ENCODE data around the gene MED27.
"Not testable (repeated sequence)": the region's sequence is repeated elsewhere in the genome, so short reads cannot be mapped to it uniquely, and the experiment has no call there.

MED27 gene

DNA sequence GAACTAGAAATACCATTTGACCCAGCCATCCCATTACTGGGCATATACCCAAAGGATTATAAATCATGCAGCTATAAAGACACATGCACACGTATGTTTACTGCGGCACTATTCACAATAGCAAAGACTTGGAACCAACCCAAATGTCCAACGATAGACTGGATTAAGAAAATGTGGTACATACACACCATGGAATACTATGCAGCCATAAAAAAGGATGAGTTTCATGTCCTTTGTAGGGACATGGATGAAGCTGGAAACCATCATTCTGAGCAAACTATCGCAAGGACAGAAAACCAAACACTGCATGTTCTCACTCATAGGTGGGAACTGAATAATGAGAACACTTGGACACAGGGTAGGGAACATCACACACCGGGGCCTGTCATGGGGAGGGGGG, 158.0 kb downstream of the MED27 start:
- not testable (repeated sequence) for DNase-seq (ENCODE audit: low read depth)

DNA sequence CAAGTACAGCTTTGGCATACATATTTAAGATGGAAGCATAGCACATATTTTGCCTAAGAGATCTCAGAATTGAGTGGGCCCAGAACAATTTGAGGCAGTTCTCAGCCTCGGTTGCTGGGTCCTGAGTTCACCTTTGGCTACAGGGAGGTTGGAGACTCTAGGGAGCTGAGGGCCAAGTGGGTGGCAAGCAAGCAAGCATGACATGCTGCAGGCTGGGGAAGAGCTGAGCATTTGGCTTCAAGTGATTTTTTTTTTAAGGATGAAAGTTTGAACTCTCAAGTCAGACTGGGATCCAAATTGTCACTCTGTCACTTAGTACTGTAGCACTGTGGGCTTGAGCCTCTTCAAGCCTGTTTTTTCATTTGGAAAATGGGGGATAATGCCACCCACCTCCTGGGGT, 160.5 kb downstream of the MED27 start:
- no peak for DNase-seq (ENCODE audit: low read depth)

DNA sequence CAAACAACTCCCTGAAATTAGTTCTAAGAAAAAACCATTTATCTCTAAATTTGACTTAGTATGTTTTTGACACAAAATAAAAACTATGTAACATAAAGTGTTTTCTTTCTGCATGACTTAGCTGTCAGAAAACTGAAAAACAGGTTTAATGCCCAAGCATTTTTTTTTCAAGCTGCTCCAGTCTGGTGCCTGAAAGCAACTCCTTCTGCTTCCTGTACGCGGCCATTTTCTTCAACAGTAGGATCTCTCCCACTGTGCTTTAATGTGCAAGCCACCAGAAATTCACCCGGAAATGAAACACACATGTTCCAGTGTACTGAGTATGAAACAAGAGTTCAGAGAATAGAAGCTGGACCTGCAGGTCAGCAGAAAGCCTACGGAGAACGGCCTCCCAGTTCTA, 161.2 kb downstream of the MED27 start:
- DNase-seq (ENCODE audit: low read depth), result no peak

DNA sequence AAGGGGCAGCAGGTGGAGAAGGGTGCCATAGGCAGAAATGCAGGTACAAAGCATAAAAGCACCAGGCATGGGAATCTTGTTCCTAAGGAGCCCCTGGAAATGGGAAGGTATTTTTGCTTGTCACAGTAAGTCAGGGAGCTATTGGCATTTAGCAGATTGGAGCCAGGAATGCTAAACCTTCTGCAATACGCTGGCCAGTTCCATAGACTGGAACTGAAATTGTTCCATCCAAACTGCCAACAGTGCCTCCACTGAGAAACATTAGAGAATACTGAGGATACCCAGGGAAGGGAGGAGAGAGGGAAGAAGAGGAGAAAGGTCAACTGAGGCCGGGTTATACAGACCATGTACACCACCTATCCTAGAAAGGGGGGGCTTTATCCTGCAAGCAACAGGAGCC, 162.7 kb downstream of the MED27 start:
- DNase-seq (ENCODE audit: low read depth), result no peak

DNA sequence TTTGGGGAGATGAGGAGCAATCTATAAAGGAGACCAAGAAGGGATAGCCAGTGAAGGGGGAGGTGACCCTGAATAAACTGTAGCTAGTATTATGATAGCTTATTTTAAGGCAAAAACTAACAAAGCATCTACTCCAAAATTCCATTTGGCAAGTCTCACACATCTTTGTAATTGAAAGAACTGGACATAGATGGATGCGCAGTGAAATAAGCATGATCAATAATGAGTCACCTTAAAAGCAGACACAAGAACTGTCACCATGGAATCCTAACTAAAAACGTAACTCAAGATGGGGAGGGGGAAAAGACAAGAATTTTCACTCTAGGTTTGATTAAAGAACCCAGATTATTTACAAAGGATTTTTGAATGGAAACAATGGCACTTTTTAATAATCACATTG, 164.5 kb downstream of the MED27 start:
- peak; percentile 15 for DNase-seq (ENCODE audit: low read depth)

DNA sequence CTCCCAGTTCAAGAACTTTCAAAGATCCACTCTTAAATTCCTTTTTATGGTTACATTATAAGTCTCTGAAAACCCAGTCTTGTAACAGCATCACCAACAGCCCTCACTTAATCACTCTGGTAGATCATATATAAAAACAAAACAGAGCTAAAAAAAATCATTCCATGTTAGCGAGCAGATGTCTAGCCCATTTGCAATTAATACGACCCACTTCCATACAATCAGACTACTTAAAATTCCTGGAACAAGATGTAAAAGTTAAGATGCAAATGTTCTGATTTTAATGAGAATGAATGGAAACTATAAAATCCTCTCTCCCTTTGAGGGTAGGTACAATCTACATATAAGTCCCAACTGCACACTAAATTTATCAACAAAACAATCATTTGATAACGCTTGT, 167.0 kb downstream of the MED27 start:
- DNase-seq (ENCODE audit: low read depth), result no peak

DNA sequence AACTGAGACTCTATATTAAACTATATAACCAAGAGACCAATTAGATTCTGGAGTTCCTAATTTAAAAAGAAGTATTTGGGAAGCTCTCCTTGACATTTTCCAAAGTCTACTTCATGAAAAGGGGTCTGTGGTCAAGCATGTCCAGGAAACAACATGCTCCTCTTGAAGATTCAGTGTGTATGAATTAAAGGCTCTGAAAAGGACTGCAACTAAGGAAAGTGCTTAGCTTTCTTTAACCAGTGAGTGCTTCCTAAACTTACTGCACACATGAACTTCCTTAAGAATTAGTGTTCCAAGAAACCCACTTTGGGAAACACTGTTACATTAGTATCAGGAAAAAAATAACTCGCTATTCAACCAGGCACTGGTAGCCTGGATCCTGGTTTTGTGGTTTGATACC, 167.6 kb downstream of the MED27 start:
- DNase-seq (ENCODE audit: low read depth), result no peak

DNA sequence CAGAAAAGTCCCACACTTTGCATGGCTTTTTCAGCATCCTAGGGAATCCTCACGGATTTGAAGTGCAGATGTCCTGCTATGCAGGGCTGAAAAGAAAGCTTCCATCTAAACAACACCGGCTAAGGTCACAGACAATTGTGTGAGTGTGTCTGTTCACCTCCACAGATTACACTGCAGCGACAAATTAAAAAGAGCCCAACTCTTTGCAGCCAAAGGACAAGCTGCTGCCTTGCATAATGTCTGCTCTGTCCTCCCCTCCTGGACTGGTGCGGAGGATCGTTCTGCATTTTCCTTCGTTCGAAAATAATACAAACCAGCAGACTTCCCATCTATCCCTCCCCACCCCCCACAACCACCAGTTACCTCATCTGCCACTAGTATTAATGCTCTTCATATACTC, 169.1 kb downstream of the MED27 start:
- no peak for DNase-seq (ENCODE audit: low read depth)

DNA sequence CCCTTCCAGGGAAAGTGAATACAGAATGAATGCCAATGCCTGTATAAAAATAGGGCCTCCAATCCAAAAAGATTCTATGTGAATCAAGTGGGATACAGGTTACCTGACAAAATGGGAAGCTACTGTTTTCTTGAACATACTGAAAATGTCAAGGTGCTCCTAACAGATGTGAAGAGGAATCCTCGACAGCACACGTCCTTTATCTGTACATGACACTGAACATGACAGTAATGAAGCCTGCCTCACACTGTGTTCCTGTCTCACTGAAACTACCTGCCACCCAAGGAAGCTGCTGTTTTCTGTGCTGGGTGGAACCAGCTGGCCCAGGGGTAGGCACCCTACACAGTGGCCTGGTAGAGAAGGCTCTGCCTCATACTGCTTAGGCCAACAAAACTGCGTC, 174.5 kb downstream of the MED27 start:
- no peak for DNase-seq (ENCODE audit: low read depth)

DNA sequence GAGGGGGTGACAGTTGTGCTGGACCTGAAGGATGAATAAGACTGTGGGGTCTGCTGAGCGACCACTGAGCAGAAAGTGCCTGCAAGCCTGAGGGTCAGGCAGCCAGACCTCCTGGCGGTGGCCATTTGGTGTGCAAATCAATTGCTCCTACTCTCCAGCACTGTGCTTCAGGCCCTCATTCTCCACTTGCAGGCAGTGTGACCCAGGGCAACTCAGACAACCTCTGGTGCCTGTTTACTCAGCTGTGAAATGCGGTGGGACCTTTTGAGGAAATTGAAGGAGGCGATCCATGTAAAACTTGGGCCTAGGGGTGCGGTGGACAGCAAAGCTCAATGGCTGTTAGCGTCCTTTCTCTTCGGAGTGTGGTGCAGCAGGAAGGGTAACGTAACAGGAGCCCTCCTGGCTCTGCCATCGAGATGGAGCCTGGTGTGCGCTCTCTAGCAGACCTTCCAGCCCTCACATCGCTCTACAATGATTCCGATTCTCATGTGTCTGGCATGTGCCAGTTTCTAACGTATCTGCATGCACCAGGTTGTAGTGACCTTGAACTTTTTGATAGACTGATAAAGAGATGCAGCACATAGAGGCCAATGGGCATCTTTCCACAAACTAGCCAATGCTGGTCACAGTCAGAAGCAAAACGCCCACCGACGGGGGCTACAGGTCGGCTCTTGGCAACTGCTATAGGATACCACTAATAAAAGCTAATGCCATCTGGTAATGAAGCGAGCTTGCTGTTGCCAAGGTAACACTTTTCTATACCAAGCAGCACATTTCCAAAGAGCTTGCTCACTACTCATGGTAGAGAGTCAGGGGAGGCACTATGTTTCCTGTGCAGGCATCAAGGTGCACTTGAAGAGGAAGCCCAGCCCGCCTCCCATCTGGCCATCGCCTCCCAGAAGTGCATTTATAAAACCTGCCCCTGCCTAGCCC, 180.1 kb downstream of the MED27 start:
- DNase-seq (ENCODE audit: low read depth), result no peak

DNA sequence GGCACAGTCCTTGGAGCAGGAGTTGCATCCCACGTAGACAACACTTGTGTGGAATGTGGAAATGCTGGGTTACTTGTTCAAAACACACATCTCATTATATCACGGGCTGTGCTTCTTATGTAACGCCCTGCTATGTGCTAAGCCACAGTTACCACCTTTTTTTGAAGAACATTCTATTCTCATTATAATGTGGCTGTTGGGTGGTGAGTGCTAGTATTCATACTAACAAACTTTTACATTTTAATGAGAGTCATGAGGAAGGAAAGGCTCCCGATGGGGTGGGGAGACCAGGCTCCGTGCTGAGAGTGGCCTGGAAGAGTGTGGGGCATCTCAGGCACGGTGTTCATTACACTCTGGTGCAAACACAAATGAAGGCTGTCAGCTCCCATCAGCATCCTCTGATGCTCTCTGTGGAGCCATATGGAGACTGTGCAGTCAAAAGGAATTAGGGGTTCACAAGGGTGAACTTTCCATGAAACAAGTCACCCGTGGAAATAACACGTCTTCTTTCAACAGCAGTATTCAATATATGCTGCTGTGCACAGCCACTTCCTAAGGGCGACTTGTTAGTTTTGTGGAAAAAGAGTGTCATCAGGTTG, 186.7 kb downstream of the MED27 start:
- DNase-seq (ENCODE audit: low read depth), result no peak

DNA sequence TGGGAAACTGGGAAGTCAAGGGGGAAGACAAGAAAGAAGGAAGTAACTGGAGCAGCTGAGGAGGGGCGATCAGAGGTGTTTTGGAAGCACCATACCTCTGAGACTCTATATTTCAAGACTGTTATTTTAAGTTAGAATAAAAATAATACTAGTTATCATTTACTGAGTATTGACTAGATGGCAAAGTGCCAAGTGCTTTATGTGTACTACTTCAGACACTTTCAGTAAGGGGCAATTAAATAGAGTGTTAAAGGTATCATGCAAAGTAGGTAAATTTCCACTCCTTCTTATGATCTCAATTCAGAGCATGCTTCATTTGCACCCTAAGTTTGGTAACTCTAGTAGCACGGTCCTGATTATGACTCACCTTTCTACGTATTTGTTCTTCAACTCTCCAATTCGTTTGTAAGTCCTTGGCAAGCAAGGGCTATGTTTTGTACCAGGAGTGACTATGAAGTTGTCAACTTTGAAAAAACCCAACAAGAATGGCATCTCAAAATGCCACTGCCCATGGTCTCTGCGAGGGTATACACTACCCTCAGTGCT, 187.4 kb downstream of the MED27 start:
- DNase-seq (ENCODE audit: low read depth), result no peak

DNA sequence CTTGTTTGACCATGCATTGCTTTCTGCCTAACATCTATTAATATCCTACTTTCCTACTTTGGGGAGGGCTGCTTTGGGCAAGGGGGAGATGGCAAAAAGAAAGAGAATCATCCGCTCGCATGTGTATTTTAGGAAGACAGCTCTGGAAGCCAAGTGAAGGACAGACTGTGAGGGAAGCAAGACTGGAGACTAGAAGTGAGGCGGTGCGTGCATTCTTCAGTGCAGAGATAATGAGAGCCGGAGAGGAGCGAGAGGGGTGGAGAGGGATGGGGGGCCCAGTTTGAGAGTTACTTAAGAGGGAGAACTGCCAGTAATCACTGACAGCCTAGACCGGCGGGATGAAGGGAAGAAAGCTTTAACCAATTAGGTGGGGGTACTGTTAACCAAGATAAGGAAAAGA, 188.1 kb downstream of the MED27 start:
- DNase-seq (ENCODE audit: low read depth), result no peak

DNA sequence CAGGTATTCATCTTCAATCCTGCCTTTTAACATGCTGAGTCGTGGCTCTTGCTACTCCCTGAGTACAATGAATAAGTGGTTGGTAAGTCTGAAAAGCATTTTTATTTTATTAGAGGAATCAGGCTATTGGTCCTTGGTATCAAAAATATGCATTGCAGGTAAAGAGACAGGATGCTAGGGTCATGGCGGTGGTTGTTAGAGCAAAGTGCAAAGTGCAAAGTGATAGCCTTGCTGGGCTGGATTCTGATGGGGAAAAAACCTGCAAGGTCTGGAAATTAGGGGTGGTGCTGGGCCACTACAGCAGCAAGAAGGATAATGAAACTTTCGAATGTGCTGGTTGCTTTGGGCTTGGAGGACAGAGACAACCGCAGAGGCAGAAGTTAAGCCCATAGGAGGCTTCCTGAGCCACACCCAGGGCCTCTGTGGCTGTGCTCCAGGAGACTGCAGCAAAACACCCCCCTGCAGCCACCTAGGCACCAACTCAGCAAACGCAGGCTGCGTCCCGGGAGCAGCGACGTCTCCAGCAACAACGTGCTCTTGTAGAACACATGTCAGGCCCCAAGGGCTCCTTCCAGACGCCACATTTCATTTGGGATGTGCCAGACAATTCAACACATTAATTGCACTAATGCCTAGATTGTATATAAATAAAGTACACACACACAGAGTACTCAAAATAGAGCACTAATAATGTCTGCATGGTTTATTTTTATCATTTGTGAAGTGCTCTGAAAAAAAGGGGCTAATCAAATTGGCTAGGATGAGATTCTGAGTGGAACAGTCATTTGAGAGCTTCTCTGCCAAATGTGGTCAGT, 190.0 kb downstream of the MED27 start:
- no peak for DNase-seq (ENCODE audit: low read depth)

DNA sequence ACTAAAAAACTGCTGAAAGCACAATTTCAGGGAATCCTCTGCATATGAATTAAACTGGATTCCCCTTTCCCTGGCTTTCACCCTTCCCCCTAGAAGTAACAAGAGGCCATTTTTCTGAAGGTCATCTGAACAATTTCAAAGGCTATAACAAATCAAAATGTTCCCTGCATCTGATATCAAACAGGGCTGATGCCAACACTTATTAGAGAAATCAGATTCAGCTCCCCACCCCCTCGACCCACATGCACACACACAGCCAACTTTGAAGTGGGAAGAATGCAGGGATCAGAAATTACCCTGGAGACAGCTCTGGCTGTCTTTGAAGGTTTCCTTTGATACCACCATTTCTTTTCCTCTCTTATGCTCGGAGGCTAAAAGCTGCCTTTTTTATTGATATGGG, 190.7 kb downstream of the MED27 start:
- no peak for DNase-seq (ENCODE audit: low read depth)

DNA sequence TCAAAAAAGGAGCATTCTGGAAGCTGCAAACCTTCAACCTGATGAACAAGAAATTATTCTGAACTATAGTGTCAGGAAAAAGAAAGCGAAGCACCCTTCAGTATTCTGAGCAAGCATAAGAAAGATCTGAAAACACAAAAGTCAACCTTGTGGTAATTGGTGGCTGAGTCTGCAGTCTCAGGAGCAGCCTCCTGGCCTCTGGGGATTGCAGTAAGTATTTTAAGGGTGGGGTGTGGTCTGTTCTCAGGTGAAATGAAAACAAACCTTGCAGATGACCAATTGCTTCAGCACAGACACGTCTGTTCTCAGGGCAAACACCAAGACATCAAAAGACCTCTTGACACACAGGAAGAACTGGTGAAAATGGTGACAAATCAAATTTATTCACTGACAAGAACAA, 192.0 kb downstream of the MED27 start:
- no peak for DNase-seq (ENCODE audit: low read depth)

DNA sequence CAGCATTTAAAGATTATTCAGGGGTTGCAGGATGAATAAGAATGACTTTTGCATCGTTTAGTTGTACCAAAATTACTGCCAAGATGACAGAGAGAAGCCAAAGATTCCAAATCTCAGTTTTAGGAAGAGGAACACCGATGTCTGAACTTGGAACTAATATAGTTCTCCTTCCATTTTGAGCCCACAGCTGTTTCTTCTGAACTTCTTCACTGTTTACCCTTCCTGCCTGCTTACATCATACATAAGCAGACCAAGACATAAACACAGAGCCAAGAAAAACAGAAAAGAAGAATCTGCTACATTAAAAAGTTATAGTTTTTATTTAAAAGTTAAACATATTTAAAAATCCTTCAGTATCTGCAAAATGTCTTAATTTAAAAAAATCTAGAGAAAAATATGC, 192.8 kb downstream of the MED27 start:
- no peak for DNase-seq (ENCODE audit: low read depth)

DNA sequence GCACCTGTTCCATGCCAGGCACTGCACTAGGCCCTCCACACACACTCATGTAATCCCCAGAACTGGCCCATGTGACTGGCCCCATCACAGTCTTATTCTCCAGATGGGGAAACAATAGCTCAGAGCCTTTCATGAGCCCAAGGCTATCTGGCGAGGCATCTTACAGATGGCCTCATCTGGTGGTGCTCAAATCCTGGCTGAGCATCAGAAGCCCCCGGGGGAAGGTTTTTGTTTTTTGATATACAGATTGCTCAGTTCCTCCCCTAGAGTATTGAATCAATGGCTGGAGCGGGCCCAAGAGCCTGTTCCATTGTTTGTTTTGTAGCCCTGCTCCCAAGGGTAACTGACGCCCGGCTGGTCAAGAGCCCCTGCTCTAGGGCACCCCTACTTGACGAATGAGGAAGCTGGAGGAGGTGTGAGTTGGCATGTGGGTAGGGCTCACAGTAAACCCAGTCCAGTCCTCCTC, 194.5 kb downstream of the MED27 start:
- no peak for DNase-seq (ENCODE audit: low read depth)

DNA sequence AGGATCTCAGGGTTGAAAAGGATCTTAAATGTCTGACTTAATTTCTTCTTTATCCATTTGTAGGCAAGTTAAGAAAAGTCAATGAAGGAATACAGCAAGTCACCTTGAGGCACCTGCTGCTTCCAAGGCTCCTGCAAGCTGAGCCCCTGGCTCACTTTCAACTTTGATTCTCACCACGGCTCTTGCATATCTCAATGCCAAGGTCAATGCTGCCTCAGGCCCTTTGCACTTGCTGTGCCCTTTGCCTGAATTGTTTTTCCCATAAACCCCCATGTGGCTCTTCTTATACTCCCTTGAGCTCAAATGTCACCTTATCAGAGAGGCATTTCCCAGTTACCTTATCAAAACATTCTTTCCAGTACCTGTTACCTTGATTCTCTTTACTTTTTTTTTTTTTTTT, 195.4 kb downstream of the MED27 start:
- no peak for DNase-seq (ENCODE audit: low read depth)

DNA sequence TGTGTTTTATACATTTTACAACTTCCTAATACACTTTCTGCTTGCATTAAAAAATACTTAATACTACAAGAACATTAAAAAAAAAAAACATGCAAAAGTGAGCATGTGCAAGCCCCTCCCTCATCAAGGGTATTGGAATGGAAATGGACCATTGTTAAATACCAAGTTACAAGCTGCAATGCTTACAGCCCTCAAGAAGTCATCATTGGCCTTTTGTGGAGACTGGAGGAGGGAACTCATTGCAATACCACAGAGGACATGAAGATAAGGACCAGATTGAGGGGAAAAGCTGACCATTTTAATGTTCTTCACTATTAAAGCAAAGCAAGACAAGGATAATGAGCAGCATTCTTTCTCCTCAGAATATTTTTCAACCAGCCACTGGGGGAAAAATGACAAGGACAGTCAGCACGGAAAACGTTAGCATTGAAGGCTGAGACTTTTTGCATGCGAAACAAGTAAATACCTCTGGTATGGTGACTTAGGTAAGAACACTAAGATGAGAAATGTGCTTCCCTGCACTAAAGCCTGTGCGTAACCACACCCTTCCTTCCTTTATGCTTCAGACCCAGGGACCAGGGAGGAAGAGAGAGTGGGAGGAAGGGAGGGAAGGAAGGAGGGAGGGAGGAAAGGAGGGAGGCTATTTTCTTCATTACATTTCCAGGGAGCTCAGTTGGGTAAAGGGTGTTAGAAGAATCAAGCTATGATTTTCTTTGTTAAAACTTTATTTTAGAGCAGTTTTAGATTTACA, 198.7 kb downstream of the MED27 start:
- DNase-seq (ENCODE audit: low read depth), result no peak

DNA sequence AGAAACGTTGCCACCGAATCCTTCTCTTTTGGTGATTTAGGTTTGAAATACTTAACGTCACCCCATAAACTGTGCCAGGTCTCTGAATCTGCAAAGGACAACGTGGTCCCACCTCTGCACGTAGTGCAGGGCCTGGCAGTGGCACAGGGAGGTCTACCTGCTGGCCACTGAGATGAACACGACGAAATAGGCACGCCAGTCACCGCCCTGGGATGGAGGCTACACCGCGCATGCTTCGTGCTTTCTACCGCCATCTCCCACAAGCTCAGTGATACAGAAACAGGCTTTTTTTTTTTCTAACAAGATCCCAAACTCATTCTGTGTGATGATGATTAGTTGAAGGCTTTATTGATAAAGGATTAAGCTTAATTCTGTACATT, 199.8 kb downstream of the MED27 start:
- DNase-seq (ENCODE audit: low read depth), result no peak

Data from GM04503 (cell line).